Tibial nerve (tissue), 4 donors: ENCODE results near the gene WDR5B. TPM values are rescaled to one million over a fixed set of nuclear protein-coding genes. Genes with fewer than 3 reads are reported as not detected.

Experiments used
- DNase-seq, 2 donors: peaks; one replicate each; pipeline ENCODE4 v3.0.0-alpha.2; 2019; ENCODE audit warnings: low spot score in 2 of 2
- H3K27ac ChIP-seq, 4 donors: fragments of 200-600 bp; sonication (generic) in 3 of 4; one replicate each; pipeline ENCODE4 v1.5.1; 2017 to 2019; ENCODE audit warnings: mild to moderate bottlenecking in 1 of 4
- H3K27me3 ChIP-seq, 2 donors: fragments of 200-600 bp; sonication (generic) in 1 of 2; one replicate each; pipeline versions ENCODE4 v1.5.1 to v1.6.0; 2017 to 2019
- H3K36me3 ChIP-seq, 3 donors: fragments of 200-600 bp; sonication (generic); one replicate each; pipeline ENCODE4 v1.5.1; 2018 to 2019
- H3K4me1 ChIP-seq, 4 donors: fragments of 200-600 bp; sonication (generic) in 3 of 4; one replicate each; pipeline ENCODE4 v1.5.1; 2017 to 2019
- H3K4me3 ChIP-seq, 4 donors: fragments of 200-600 bp; sonication (generic) in 3 of 4; one replicate each; pipeline ENCODE4 v1.5.1; 2017 to 2019; ENCODE audit warnings: mild to moderate bottlenecking in 1 of 4, moderate library complexity in 1 of 4
- H3K9me3 ChIP-seq, 4 donors: fragments of 200-600 bp; sonication (generic) in 3 of 4; one replicate each; pipeline ENCODE4 v1.5.1; 2017 to 2019
- CTCF ChIP-seq, 5 experiments: fragments of 200-600 bp in 3 of 5; fragments of 450-650 bp in 2 of 5; sonication (generic) in 3 of 5; IDR thresholded peaks; one replicate each; pipeline ENCODE4 v1.5.1; 2016 to 2019; ENCODE audit warnings: antibody characterized with exemption in 5 of 5, mild to moderate bottlenecking in 3 of 5, moderate library complexity in 2 of 5
- EP300 ChIP-seq, 2 donors: sonication (generic); formaldehyde crosslinking; IDR thresholded peaks; one replicate each; pipeline ENCODE4 v1.6.1; 2017; ENCODE audit warnings: antibody characterized with exemption in 2 of 2, mild to moderate bottlenecking in 1 of 2
- POLR2A ChIP-seq, 2 donors: fragments of 450-650 bp; IDR thresholded peaks; one replicate each; pipeline ENCODE4 v1.6.1; 2017; ENCODE audit warnings: antibody characterized with exemption in 2 of 2, mild to moderate bottlenecking in 2 of 2, moderate library complexity in 2 of 2
- WGBS, 2 donors: methylation state at CpG; one replicate each; pipeline ENCODE4 v1.1.5; 2018; 5-methylcytosine and 5-hydroxymethylcytosine counted together
- total RNA-seq, 4 donors: library from RNA; depleted of rRNA; stranded (reverse); fragments of >200 nt; gene quantifications; one replicate each; pipeline ENCODE4 v1.1.0, GENCODE V29; 2016

WDR5B gene
- total RNA-seq, 4 donors from 2014 or later, result 4.4 to 5.1 (median 4.8) TPM

- Histone ChIP-seq H3K27me3 (no peaks in the 10 kb centered on the region), H3K4me1 (no peaks in the 10 kb centered on the region), H3K27ac (no peak overlapping the region), H3K9me3 (peaks cover 0 to 12% (median 0%) of the 10 kb centered on the region in 4 donors), H3K36me3 (peaks cover 0 to 99% (median 21%) of the 10 kb centered on the region in 3 donors), H3K4me3 (no peak overlapping the region)
- DNase-seq, result no peak
- 97 to 99% methylated on average over 9 of the region's 9 CpGs for WGBS, 2 donors
- no peak for TF ChIP-seq CTCF (IDR thresholded peaks at IDR 0.05)
- no peak for TF ChIP-seq EP300 (IDR thresholded peaks at IDR 0.05)
- TF ChIP-seq POLR2A (IDR thresholded peaks at IDR 0.05), result no peak
Observed at GRCh38 chr3:122435950-122436349, 20.1 kb upstream of the WDR5B start.

- Histone ChIP-seq H3K4me3 (no peak overlapping the region), H3K27me3 (no peaks in the 10 kb centered on the region), H3K9me3 (peaks cover 0 to 3% (median 0%) of the 10 kb centered on the region in 4 donors), H3K27ac (no peak overlapping the region), H3K4me1 (no peaks in the 10 kb centered on the region), H3K36me3 (peaks cover 0 to 99% (median 13%) of the 10 kb centered on the region in 3 donors)
- TF ChIP-seq EP300 (IDR thresholded peaks at IDR 0.05) (no peak), CTCF (IDR thresholded peaks at IDR 0.05) (no peak), POLR2A (IDR thresholded peaks at IDR 0.05) (no peak)
- no peak for DNase-seq
- 91 to 94% methylated on average over 2 of the region's 2 CpGs for WGBS, 2 donors
Observed at GRCh38 chr3:122430371-122430770, 14.5 kb upstream of the WDR5B start.

- peaks cover 0 to 90% (median 12%) of the 10 kb centered on the region in 3 donors for H3K36me3 ChIP-seq
- H3K9me3 ChIP-seq, result peaks cover 0 to 3% (median 0%) of the 10 kb centered on the region in 4 donors
- no peak for TF ChIP-seq CTCF (IDR thresholded peaks at IDR 0.05)
- WGBS, 2 donors, result 94 to 97% methylated on average over 2 of the region's 2 CpGs
- H3K27ac ChIP-seq, result no peak overlapping the region
- H3K4me1 ChIP-seq, result no peaks in the 10 kb centered on the region
- H3K27me3 ChIP-seq, result no peaks in the 10 kb centered on the region
- no peak overlapping the region for H3K4me3 ChIP-seq
- no peak for DNase-seq
Observed at GRCh38 chr3:122427857-122428471, 12.1 kb upstream of the WDR5B start.

GRCh38 chr3:122421836-122422235 is 6.0 kb upstream of the WDR5B start:
- WGBS, 2 donors, result 82 to 88% methylated on average over 2 of the region's 2 CpGs
- peaks cover 0 to 44% (median 11%) of the 10 kb centered on the region in 3 donors for H3K36me3 ChIP-seq
- TF ChIP-seq POLR2A (IDR thresholded peaks at IDR 0.05) (no peak), CTCF (IDR thresholded peaks at IDR 0.05) (no peak), EP300 (IDR thresholded peaks at IDR 0.05) (no peak)
- H3K27me3 ChIP-seq, result no peaks in the 10 kb centered on the region
- no peak for DNase-seq
- H3K27ac ChIP-seq, result no peak overlapping the region
- no peak overlapping the region for H3K4me3 ChIP-seq
- peaks cover 0 to 16% (median 9%) of the 10 kb centered on the region in 4 donors for H3K4me1 ChIP-seq
- H3K9me3 ChIP-seq, result no peaks in the 10 kb centered on the region

- no peak for DNase-seq
- TF ChIP-seq CTCF (IDR thresholded peaks at IDR 0.05) (no peak), EP300 (IDR thresholded peaks at IDR 0.05) (no peak), POLR2A (IDR thresholded peaks at IDR 0.05) (no peak)
- Histone ChIP-seq H3K27me3 (no peaks in the 10 kb centered on the region), H3K9me3 (no peaks in the 10 kb centered on the region), H3K36me3 (peaks cover 0 to 37% (median 4%) of the 10 kb centered on the region in 3 donors), H3K4me1 (peaks cover 0 to 16% (median 11%) of the 10 kb centered on the region in 4 donors), H3K27ac (no peak overlapping the region), H3K4me3 (no peak overlapping the region)
- WGBS, 2 donors, result 79% methylated on average over 4 of the region's 4 CpGs
Observed at GRCh38 chr3:122421101-122421500, 5.2 kb upstream of the WDR5B start.
